Smooth muscle cell of the brain vasculature (primary cell): ENCODE measurements around the gene TNFRSF17.
A peak's percentile ranks its signal among the peaks of the same experiment; 100 is the strongest.
"Not testable (repeated sequence)": the region's sequence is repeated elsewhere in the genome, so short reads cannot be mapped to it uniquely, and the experiment has no call there.

Source experiments
- DNase-seq: peaks from one replicate; pipeline ENCODE4 v3.0.0-alpha.2; 2012; ENCODE audit warnings: low read depth, low spot score

Gene TNFRSF17

DNA sequence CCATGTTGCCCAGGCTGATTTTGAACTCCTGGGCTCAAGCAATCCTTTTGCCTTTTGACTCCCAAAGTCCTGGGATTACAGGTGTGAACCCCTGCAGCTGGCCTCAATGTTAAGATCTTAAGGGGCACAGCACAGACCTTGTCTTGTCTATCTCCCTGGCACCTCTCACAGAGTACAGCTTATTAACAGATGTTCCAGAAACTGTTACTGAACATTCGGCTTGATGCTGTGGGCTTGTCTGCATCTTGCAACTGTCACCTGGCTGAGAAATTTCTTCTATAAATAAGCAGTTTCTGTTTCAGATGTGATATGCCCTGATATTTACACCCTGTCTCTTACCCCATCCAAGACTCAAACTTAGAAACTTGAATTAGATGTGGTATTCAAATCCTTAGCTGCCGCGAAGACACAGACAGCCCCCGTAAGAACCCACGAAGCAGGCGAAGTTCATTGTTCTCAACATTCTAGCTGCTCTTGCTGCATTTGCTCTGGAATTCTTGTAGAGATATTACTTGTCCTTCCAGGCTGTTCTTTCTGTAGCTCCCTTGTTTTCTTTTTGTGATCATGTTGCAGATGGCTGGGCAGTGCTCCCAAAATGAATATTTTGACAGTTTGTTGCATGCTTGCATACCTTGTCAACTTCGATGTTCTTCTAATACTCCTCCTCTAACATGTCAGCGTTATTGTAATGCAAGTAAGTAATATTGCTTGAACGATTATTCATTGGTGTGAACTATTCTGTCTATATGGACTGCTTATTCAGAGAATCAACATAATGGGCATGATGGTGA lies at the start of gene TNFRSF17:
Gene TNFRSF17 (plus strand): TSS at position 450 of the 791 bp plus-strand sequence. CDS start 115 bp downstream, at position 565.
- no peak for DNase-seq

DNA sequence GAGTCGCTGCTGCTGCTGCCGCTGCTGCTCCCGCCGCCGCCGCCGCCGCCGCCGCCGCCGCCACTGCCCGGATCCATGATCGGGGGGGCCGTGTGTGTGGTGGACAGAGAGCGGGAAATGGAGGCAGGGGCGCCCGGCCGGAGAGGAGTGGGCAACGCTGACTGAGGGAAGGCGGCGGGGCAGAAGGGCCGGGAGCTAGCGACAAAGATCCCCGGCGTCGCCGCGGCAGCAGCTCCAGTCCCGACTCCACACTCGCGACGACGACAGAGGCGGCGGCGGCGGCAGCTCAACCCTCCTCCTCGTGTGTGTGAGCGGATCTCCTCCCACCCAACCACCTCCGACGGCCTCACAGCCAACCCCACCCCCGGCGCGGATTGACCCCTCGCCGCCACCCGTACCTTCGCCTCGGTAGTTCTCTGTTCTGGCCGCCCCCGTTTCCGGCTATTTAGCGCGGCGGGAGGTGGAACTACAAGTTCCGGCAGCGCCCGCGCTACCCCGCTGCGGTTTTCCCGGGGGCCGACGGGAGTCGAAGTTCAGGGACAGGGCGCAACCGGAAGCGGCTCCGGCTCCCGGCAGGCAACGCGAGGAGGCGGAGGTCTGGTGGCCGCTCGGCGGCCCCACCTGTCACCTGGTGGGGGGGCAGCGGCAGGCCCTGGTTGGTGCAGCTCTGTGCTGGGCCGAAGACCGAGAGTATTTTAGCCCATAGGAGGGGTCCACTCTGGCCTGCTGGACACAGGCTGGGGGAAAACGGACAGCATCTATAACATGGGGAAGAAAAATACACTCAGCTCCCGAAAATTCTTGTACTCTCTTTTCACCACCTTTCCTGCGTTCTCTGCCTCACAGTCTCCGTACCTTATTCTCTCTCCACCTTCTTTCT lies 49.1 kb upstream of the TNFRSF17 start, which contains the start of gene GSPT1:
Gene GSPT1 (minus strand): TSS at position 313 of the 880 bp plus-strand sequence. CDS start 236 bp downstream, at position 77.
- peak; percentile 96 for DNase-seq

DNA sequence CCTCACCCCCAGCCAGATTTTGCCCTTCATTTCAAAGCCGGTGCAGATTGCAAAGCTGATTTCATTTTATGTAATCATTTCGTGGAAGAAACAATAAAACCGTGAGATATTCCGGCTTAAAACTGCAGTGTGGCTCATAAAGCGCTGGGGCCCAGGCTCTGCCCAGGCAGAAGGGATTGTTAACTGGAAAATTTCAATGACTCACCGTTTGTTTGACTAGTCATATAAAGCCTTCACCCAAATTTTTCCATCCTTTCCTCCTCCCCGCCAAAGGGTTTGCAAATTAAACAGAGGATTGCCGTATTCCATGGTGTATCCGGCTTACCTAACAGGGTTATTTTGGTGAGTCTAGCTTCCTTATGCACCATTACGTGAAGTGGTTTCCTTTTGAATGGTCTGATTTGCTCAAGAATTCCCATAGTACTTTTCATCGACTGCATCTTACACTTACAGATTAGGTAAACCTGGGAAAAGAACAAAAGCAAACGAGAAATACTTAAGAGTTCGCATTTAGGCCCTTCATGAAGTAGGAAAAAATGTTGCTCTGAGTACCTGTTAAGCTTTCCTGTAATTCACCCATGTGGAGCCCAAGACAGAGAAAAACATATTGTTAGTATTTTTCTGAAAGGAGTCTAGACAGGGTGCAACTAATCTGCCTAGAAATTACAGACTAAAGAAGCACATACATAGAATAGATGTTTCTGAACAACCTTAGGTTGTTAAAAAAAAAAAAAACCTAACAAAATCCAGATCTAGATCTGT lies 48.3 kb upstream of the TNFRSF17 start:
- DNase-seq = no peak

DNA sequence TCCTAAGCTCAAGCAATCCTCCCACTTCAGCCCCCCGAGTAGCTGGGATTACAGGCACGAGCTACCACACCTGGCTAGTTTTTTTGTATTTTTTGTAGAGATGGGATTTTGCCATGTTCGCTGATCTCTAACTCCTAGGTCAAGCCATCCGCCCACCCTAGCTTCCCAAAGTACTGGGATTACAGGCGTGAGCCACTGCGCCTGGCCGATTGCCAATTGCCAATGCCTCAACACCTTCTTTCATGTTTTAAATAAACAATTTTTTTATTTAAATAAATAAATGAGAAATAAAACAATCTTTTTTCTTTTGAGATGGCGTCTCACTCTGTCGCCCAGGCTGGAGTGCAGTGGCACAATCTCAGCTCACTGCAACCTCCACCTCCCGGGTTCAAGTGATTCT lies 41.0 kb upstream of the TNFRSF17 start:
- not testable (repeated sequence) for DNase-seq

GRCh38 chr16:11927350-11927749 lies 37.7 kb upstream of the TNFRSF17 start:
- not testable (repeated sequence) for DNase-seq

- DNase-seq = not testable (repeated sequence)
These were observed 23.1 kb upstream of the TNFRSF17 start, which contains the start of gene NPIPB2 for GRCh38 chr16:11941945-11942344. Gene NPIPB2 (minus strand): TSS chr16:11942045. CDS start chr16:11942045, 0 bp downstream.

DNA sequence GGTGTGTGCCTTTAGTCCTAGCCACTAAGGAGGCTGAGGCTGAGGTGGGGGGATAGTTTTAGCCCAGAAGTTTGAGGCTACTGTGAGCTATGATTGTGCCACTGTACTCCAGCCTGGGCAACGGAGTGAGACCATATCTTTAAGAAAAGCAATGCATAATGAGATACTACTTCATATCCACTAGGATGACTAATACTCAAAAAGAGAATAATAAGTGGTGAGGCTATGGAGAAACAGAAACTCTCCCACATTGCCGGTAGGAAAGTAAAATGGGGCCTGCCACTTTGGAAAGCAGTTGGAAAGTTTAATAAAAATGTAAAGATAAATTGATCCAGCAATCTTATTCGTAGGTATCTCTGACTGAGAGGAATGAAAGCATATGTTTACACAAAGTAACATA lies 18.6 kb upstream of the TNFRSF17 start:
- DNase-seq = no peak

- no peak for DNase-seq
These were observed 16.2 kb upstream of the TNFRSF17 start for GRCh38 chr16:11948819-11949218.

GRCh38 chr16:11949527-11949926 lies 15.5 kb upstream of the TNFRSF17 start:
- no peak for DNase-seq

- DNase-seq = no peak
These were observed 14.6 kb upstream of the TNFRSF17 start for GRCh38 chr16:11950388-11950787.

- DNase-seq = not testable (repeated sequence)
These were observed 11.4 kb upstream of the TNFRSF17 start for GRCh38 chr16:11953576-11953975.

GRCh38 chr16:11955713-11956123 lies 9.3 kb upstream of the TNFRSF17 start:
- peak; percentile 26 for DNase-seq

GRCh38 chr16:11956558-11956957 lies 8.5 kb upstream of the TNFRSF17 start:
- DNase-seq = no peak

- no peak for DNase-seq
These were observed 7.2 kb upstream of the TNFRSF17 start for GRCh38 chr16:11957591-11958395.

- DNase-seq = not testable (repeated sequence)
These were observed 2.6 kb upstream of the TNFRSF17 start for GRCh38 chr16:11962457-11962856.

- DNase-seq = not testable (repeated sequence)
These were observed 2.0 kb upstream of the TNFRSF17 start for GRCh38 chr16:11962978-11963377.

- no peak for DNase-seq
These were observed 1.3 kb upstream of the TNFRSF17 start for GRCh38 chr16:11963706-11964105.

DNA sequence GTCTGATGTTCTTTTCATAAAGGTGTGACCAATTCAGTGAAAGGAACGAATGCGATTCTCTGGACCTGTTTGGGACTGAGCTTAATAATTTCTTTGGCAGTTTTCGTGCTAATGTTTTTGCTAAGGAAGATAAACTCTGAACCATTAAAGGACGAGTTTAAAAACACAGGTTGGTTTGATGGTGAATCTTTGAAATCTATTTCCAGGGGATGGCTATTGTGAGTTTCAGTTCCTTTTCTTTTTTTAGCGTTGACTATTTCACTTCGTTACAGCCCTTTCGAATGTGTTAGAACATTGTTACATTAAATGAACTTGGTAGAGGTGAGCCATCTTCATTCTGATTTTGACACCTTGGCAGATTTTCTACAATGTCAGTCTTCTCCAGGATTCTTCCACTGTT lies 1.2 kb downstream of the TNFRSF17 start:
- no peak for DNase-seq

DNA sequence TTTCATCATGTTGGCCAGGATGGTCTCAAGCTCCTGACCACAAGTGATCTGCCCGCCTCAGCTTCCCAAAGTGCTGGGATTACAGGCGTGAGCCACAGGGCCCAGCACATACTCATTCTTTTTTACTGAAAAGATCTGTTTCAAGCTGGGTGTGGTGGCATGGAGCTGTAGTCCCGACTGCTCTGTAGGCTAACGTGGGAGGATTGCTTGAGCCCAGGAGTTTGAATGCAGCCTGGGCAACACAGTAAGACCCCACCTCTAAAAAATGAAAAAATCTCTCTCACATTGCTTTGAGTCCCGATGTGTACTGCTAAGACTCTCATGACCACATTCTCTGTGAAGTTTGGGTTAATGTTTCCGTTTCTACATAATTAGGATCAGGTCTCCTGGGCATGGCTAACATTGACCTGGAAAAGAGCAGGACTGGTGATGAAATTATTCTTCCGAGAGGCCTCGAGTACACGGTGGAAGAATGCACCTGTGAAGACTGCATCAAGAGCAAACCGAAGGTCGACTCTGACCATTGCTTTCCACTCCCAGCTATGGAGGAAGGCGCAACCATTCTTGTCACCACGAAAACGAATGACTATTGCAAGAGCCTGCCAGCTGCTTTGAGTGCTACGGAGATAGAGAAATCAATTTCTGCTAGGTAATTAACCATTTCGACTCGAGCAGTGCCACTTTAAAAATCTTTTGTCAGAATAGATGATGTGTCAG lies 2.3 kb downstream of the TNFRSF17 start:
- DNase-seq = no peak

DNA sequence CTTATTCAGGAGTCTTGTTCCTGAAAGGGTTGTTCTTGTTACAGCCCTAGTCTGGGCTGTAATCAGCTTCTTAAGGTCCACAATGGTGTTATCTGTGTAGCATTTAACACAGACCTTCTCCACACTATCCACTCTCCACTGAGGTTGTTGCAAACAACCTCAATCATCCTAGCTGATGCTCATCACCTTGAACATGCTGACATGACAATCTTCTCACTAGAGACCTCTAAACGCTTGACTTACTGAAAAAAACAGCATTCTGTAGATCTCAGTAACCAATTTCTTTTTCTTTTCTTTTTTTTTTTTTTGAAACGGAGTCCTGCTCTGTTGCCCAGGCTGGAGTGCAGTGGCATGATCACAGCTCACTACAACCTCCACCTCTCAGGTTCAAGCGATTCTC lies 3.6 kb downstream of the TNFRSF17 start:
- no peak for DNase-seq
